COR-L47 (cell line): ENCODE results near the gene ANKRD44.
A peak's percentile ranks its signal among the peaks of the same experiment; 100 is the strongest.

Source experiments
- DNase-seq: peaks from one replicate; lab custom pipeline; 2025; lab: John Stamatoyannopoulos, UW

Gene ANKRD44

DNA sequence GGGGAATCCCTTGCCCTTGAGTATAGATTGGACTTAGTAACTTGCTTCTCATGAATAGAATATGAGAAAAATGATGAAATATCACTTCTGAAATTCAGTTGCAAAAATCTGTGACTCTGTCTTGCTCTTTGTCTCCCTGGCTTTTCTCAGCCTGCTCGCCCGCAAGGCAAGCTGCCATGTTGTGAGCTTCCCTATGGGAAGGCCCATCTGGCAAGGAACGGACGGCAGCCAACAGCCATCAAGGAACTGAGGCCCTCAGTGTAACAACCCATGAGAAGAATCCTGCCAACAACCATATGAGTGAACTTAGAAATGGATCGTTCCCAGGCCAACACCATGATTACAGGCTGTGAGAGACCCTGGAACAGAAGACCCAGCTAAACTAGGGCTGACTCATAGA, 325.7 kb downstream of the ANKRD44 start:
- DNase-seq: no peak

DNA sequence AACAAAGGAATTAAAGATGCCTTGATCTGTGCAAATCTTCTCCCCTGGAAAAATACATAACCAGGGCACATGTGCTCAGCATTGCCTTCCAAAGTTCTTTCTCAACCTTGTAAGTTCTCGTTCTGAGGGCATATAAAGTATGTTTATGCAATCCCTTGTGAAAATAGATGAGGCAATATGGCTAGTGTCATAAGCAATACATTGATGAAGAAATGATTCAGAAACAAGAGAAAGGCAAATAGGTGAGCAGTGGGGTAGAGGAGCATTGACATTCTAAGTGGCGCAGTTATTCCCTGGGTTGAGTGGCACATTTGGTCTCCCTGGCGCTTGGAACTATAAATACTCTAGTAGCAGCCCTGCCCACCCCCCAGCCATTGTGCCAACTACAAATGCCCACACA, 326.6 kb downstream of the ANKRD44 start:
- no peak for DNase-seq

DNA sequence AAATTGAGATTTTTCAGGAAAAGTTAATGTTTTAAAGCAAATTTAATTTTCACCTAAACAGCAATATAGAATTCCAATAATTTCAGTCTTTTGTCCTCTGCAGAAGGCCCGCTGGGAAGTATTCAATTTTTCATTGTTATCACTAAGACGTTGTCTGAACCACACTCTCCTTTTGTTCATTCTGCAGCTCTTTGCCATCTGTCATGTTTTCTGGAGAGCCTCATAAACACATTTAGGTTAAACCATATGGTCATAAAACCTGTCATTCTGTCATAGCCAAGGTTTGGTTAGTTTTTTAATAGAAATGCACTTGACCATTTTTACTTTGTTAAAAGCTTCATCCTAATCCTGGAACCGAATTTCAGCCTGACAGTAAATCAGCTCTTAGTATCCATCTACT, 330.1 kb downstream of the ANKRD44 start:
- DNase-seq: no peak

DNA sequence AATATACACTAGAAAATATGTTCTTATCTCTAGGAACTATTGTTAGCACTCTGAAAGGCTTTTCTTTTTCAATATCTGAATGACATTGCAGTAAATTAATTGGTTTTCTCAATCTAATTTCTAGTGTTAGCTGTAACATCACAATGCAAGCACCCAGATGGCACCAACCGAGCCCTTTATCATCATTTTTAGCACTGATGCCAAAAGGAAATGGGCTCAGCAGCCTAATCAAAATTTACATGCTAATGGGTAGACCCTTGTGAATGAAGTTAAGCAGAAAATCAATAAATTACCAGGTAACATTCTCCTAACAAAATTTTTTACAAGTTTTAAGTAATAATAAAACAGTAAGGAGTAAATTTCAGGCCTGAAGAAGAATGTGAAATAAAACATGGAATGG, 330.6 kb downstream of the ANKRD44 start:
- no peak for DNase-seq

DNA sequence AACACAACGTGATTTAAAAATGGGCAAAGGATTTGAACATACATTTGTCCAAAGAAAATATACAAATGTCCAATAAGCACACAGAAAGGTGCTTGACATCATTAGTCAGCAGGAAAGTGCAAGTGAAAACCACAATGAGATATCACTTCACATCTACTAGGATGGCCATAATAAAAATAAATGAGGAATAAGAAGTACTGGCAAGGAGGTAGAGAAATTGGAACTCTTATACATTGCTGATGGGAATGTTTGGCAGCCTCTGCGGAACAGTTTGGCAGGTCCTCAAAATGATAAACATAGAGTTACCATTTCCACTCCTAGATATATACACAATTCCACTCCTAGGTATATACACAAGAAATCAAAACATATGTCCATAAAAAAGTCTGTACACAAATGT, 333.1 kb downstream of the ANKRD44 start:
- DNase-seq: no peak

DNA sequence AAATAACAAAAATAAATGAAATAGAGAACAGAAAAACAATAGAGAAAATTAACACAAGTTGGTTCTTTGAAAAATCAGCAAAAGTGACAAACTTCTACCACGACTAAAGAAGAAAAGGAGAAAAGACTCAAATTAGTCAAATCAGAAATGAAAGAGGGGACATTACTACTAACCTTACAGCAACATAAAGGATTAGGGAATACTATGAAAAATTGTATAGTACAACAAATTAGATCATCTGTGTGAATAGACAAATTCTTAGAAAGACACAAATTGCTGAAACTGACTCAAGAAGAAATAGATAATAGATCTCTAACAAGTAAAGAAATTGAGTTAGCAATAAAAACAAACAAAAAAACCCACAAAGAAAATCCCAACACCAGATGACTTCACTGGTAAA, 335.6 kb downstream of the ANKRD44 start:
- DNase-seq: no peak

DNA sequence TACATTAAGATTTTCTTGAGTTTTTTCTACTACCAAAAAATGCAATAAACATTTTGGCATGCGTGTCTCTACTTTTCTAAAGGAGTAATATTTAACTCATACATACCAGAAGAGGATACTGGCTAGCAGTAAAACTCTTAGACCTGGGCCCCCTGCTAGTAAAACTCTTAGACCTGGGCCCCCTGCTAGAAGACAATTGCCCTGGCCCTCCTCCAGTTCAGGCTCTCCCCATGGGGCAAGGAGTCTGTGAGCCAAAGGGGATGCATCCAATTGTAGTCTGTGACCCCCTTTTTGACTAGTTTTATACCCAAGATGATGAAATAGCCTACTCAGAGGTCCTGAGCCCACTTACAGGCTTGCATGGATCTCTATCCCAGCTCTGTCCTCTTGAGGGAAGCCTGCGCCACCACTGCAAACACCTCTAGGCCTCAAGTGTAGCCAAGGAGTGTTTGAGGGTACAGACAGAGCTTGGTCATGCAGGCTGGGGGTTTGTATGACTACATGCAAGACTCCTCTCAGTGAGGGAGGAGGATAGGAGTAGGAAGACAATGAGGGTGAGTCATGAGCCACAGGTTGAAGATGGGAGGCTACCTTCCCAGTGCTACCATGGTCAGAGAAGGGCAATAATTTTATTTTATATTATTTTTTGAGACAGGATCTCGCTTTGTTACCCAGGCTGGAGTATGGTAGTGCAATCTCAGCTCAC, 338.9 kb downstream of the ANKRD44 start:
- DNase-seq: no peak

DNA sequence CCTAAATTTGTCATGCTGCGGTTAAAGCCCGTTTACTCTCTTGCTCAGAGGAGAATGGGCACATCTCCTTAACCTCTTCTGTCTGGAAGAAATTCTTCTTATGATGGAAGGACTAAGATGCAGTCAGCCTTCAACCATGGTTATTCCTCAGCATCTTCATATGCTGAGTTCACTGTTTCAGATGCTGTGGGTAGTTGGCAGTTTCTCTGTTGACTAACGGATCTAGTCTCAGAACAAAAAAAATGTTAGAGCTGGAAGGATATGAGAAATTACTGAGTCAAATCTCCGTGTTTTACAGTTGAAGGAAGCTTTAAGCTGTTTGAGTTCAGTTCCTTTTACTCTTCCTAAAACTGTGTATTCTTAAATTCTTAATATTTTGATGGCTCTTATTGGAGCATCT, 340.5 kb downstream of the ANKRD44 start:
- DNase-seq: no peak

DNA sequence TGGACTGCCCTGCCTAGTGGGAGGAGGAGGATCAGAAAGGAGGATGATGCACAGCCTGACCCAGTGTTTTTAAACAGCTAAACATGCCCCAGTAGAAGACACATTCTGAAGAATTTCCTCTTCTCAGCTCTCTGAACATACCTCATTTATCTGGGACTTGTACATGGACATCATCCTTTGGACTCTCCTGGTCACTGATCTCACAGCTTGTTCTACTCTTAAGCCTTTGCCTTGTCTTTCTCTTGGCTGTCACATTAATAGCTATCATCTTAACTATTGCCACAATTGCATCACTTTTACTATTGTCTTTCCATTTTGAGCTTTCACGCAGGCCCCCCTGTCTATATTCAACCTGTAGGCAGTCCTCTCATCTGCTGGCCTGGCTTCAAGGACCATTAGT, 342.1 kb downstream of the ANKRD44 start:
- DNase-seq: no peak

DNA sequence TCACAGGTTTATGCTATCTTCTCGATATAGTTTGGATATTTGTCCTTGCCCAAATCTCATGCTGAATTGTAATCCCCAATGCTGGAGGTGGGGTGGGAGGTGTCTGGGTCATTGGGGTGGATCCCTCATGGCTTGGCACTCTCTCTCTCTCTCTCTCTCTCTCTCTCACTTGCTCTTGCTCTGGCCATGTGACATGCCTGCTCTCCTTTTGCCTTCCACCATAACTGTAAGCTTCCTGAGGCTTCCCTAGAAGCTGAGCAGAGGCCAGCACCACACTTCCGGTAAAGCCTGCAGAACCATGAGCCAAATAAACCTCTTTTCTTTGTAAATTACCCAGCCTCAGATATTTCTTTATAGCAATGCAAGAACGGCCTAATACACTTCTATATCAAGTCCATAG, 342.8 kb downstream of the ANKRD44 start:
- DNase-seq: no peak

DNA sequence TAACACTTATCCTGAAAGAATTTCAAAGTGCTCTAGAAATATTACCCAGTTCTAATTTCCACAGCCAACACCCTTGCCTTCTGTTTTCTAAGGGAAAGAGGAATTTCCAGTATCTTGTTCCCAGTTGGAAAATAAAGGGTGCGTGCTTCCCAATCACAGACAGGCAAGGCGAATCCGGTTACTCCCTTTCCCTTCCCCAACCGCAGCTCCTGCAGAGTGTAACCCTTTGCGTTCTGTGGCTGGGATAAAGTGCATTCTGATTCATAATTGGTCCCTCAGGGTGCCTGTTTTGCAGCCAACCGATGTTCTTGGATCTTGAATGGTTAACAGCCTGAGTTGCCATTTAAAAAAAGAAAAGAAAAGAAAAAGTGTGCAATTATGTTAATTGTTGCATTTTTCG, 343.5 kb downstream of the ANKRD44 start:
- DNase-seq: no peak

DNA sequence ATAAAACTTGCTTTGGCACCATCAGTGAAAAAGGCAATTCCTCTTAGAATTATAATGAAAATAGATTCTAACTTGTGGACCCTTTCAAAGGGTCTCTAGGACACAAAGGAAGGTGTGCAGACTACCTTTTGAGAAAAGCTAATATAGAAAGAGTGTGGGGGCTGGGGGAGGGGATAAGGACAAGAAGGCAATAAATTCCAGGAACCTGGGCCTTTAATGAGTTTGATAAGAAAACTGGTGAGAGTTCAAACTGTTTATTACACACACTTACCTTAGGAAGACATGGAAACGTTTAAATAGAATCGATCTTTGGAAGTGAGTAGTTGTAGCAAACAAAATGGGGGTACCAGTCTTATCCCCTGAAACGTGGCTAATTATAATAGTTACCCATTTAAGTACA, 344.5 kb downstream of the ANKRD44 start:
- no peak for DNase-seq

DNA sequence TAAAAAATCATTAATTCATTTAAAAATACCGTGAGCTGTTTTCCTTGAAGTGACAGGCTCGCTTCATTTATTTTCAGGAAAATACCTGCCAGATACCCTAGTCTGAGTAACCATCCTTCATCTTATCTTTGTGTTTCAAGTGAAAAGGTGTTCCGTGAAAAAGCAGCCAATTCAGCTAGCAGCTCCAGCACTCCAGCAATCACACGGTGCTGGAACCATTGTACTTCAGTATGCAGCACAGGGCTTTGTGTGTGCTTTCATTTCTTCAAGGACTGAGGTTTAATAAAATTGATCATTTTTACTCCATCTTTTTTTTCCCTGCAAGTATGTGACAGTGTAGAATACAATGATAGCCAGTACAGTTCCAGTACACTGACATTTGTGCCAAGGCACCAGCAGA, 344.9 kb downstream of the ANKRD44 start:
- DNase-seq: no peak

DNA sequence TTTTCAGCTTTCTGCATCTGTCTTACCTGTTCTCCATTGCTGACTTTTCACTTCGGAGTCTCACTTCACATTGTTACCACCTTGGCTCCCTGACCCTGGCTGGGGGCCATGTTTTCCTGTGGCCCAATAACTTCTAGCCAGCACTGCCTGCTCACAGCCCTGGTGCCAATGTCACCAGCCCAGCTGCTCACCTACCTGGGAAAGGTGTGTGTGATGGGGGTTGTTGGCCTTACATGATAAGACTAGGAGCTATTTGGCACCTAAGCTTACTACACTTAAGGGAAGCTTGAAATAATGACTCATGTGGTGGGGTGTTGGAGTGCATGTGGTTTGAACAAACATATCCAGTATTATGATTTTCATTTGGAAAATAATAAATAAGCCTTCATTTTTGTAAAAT, 346.6 kb downstream of the ANKRD44 start:
- DNase-seq: no peak

DNA sequence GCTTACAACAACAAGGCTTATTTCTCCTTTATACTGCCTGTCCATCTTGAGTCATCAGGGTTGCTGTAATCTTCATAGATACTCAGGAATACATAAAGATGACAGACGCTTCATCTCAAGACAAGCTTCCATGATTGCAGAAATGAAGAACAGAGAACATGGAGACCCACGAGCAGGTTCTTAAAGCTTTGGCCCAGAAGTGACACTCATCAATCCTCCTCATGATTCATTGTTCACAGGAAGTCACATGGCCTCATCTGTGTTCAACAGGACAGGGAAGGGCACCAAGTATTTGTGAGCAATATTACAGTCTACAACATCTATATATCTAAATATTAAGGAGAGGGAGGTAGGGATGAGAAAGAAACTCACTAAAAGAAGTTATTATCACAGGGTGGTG, 347.5 kb downstream of the ANKRD44 start:
- no peak for DNase-seq

DNA sequence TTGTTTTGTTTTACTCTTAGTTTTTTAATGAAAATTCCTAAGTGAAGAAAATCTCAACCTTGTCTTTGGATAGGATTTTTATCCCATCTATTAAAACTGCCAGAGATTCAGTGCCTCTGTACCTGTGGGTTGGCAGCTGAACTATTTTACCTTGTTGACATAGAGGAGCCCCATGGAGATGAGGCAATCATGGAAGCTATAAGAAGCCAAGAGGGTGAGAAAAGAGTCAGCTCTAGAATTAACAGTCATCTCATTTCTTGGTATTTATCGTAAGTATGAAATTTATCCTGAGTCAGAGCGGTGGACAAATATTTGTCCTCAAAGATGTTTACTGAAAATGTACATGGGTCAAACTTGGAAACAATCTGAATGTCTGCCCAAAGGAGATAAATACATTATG, 348.3 kb downstream of the ANKRD44 start:
- no peak for DNase-seq

DNA sequence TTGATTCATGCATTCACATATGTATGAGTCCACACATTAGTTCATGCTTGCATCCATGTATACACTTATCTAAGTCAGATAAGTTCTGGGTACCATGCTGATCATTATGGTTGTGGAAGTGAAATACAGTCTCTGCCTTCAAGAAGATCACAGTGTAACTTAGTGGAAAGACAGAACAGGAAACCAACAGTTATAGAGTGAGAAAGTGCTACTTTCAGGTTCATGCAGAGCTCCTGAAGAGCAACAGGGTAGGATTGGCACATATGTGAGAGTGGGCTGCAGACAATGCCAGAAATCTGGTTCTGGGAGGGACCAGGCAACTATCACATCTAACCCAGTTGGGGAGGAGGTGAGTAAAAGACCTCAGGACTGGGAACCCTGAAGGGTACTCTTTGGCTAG, 348.7 kb downstream of the ANKRD44 start:
- DNase-seq: no peak

DNA sequence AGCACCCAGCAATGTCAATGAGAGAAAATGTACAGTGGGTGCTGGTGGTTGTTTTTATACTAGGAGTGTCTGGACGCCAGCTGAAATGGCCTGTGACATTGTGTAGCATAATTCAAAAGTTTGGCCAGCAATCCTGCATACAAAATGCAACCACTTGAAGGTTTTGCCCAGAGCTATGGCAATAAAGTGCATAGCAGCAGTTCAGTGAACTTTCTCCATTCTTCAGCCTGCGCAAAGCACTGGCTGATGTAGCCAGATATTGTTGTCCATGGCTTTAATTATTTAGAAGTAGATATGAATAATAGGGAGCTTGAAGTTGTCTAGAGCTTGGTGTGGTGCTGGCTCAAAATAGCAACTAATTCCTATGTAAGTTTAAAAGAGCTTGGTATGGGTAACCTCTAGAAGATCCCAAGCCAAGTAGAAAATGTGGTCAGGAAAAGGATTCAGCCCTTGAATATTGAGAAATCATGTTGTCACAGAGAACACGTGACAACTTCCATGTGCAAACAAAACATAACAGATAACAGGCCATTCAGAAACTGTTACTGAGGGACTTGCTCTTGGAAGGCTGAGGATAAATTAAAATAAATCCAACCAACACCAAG, 350.7 kb downstream of the ANKRD44 start:
- no peak for DNase-seq

DNA sequence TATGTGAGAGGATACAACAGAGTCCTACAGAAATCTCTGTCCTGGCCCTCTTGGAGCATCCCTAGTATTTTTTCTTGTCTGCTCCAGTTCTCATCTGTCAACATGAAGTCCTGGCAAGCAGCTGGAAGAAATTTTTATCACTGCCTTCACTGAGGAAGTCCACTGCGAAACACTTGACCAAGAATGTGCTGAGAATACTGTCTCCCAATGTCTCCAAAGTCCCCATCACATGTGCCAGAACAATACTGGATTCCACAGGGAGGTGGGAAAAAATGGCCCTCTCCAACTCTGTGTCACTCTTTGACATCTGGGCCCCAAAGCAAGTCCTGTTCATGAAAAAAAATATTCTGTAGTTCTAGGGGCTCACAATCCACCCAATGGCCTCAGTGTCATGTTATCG, 351.3 kb downstream of the ANKRD44 start:
- DNase-seq: no peak

DNA sequence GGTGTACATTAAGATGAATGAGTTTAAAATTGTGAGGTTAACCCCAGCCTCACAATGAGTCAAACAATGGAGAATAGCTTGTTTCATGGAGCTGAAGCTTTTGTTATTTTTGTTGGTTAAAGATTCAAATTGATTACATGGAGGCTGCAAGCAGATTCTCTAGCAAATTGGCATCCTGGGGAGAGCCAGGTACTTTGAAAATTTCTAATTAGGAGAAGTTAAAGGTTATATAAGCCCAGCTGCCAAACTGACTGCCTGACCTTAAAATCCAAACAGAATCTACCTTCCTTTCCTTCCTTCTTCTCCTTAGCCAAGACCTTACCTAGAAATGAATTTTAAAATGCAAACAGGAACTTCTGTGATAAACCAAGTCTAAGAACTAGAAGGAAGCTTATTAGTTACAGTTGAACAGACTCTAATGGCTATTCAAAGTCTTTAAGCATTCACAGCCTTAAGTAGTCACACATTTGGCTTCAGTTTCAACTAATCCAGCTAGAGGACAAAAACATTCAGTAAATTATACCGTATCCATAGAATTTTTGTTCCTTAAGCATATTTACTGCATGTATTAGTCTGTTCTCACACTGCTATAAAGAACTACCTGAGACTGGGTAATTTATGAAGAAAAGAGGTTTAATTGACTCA, 352.6 kb downstream of the ANKRD44 start:
- DNase-seq: peak; percentile 30

DNA sequence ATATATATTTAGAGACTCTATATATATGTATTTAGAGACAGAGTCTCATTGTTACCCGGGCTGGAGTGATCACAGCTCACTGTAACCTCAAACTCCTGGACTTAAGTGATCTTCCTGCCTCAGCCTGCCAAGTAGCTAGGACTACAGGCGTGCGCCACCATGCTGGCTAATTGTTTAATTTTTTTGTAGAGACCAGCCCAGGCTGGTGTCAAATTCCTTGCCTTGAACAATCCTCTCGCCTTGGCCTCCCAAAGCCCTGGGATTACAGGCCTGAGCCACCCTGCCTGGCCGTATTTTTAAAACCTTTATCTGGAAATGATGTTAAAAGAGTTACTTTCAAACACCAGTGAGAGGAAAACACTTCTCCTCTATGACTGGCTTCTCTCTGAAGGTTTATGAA, 353.1 kb downstream of the ANKRD44 start:
- no peak for DNase-seq

DNA sequence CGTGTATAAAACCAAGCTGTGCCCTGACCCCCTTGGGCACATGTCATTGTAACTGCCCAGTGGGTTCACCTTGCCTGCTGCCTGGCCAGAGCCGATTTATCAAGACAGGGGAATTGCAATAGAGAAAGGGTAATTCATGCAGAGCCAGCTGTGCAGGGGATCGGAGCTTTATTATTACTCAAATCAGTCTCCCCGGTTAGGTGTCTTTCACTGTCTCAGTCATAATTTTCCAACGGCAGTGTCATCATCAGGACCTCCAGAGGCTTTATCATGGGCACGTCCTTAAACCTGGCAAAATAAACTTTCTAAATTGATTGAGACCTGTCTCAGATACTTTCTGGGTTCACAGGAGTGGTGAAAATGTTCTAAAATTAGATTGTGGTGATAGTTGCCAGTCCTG, 354.5 kb downstream of the ANKRD44 start:
- no peak for DNase-seq

DNA sequence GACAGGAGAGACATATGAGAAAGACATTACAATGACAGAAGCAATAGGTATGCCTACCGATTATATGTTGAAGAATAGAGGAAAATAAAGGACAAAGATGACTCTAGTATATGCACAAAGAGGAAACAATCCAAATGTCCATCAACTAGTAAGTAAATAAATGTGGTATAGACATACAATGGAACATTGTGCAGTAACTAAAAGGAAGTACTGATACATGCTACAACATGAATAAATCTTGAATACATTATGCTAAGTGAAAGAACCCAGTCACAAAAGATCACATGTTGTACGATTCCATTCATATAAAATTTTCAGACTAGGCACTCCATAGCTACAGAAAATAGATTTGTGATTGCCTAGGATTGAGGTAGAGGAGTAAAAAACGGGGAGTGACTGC, 355.5 kb downstream of the ANKRD44 start:
- no peak for DNase-seq

DNA sequence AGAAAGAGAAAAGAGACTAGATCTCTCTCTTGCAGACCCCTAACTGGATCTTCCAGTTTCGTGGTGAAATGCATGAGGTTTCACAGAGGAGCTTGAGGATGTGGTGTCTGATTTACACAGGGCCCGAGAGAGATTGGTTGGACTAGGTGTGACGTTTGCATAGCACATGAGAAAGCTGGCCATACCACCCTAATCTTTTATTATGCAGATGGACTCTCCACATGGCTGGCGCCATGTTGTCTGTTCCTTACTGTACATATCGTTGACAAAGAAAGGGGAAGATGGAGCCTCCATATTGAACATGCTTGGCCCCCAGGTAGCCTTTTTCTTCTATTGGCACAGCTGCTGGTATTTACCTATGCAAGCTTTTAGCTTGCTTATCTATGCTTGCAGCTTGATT, 356.6 kb downstream of the ANKRD44 start:
- DNase-seq: no peak
